GM10847 (cell line): ENCODE measurements around the gene HNF1B.

ENCODE experiments used
- POLR2A ChIP-seq: IDR thresholded peaks from 2 replicates; pipeline ENCODE4 v1.6.1; 2011; ENCODE audit not compliant: insufficient read length; ENCODE audit errors: extremely low read depth

HNF1B gene

DNA sequence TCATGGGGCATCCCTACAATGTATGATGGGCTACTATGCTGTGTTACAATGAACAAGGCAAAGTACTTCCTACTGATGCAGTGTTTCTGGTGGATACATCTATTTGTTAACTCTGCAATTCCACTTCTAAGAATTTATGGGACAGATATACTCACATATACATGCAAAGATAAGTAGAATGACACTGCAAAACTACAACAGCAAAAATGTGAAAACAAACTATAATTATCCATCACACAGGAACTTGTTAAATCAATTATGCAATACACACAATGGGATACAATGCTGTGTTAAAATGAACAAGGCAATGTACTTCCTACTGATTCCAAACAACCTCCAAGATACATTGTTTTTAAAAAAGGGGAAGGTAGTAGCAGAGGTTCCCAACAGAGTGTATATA is 104.8 kb downstream of the HNF1B start:
- no peak for TF ChIP-seq POLR2A

- no peak for TF ChIP-seq POLR2A
Observed at GRCh38 chr17:37637956-37638355, 106.9 kb downstream of the HNF1B start.
